Thoracic aorta (tissue), 2 donors: ENCODE measurements around the gene SEMA4D. TPM values are rescaled to one million over a fixed set of nuclear protein-coding genes. Genes with fewer than 3 reads are reported as not detected.

Experiments
- ATAC-seq: fragments of 150-250 bp; one replicate; pipeline ENCODE4 v1.8.0; 2017; ENCODE audit warnings: low read depth; ENCODE audit not compliant: insufficient number of reproducible peaks, low FRiP score
- DNase-seq: peaks from one replicate; pipeline ENCODE4 v3.0.0-alpha.2; 2020; ENCODE audit warnings: low spot score
- H3K27ac ChIP-seq, 2 donors: fragments of 200-600 bp; sonication (generic); 1 replicate in 1 of 2; 2 replicates in 1 of 2; pipeline ENCODE4 v1.5.1; 2016; ENCODE audit warnings: mild to moderate bottlenecking in 2 of 2, moderate library complexity in 2 of 2
- H3K27me3 ChIP-seq: fragments of 200-600 bp; sonication (generic); replicated peaks from 2 replicates; pipeline ENCODE4 v1.6.0; 2016; ENCODE audit warnings: mild to moderate bottlenecking; ENCODE audit not compliant: insufficient read depth
- H3K36me3 ChIP-seq: fragments of 200-600 bp; sonication (generic); one replicate; pipeline ENCODE4 v1.5.1; 2016
- H3K4me1 ChIP-seq, 2 donors: fragments of 200-600 bp; sonication (generic); 1 replicate in 1 of 2; 2 replicates in 1 of 2; pipeline versions ENCODE4 v1.5.1 to v1.6.0; 2016; ENCODE audit warnings: low read depth in 2 of 2, mild to moderate bottlenecking in 1 of 2; ENCODE audit not compliant: control insufficient read depth in 1 of 2
- H3K4me3 ChIP-seq: fragments of 200-600 bp; sonication (generic); 2 replicates; pipeline ENCODE4 v1.5.1; 2016; ENCODE audit warnings: mild to moderate bottlenecking
- H3K9me3 ChIP-seq: fragments of 200-600 bp; sonication (generic); 2 replicates; pipeline ENCODE4 v1.5.1; 2016
- total RNA-seq, 2 donors: library from RNA; depleted of rRNA; stranded (reverse); fragments of >200 nt; gene quantifications; one replicate each; pipeline versions ENCODE4 v1.1.0 to v1.2.3, GENCODE V29; 2016
- TF ChIP-seq, protein P1 (sequence below): fragments of 200-600 bp; sonication (generic); IDR thresholded peaks from one replicate; pipeline ENCODE4 v1.5.1; 2019; ENCODE audit warnings: antibody characterized with exemption

Gene SEMA4D
- total RNA-seq, 2 donors from 2014 or later = 16.9 to 20.2 TPM

GRCh38 chr9:89438194-89438593 is 59.7 kb downstream of the SEMA4D start:
- DNase-seq = no peak
- TF ChIP-seq, protein P1, sequence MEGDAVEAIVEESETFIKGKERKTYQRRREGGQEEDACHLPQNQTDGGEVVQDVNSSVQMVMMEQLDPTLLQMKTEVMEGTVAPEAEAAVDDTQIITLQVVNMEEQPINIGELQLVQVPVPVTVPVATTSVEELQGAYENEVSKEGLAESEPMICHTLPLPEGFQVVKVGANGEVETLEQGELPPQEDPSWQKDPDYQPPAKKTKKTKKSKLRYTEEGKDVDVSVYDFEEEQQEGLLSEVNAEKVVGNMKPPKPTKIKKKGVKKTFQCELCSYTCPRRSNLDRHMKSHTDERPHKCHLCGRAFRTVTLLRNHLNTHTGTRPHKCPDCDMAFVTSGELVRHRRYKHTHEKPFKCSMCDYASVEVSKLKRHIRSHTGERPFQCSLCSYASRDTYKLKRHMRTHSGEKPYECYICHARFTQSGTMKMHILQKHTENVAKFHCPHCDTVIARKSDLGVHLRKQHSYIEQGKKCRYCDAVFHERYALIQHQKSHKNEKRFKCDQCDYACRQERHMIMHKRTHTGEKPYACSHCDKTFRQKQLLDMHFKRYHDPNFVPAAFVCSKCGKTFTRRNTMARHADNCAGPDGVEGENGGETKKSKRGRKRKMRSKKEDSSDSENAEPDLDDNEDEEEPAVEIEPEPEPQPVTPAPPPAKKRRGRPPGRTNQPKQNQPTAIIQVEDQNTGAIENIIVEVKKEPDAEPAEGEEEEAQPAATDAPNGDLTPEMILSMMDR = no peak
- H3K27ac ChIP-seq = no peak overlapping the region

GRCh38 chr9:89437772-89438171 is 60.1 kb downstream of the SEMA4D start:
- ATAC-seq (no peak), DNase-seq (no peak)
- no peaks in the 10 kb centered on the region for H3K9me3 ChIP-seq
- no peak overlapping the region for H3K4me3 ChIP-seq
- H3K27ac ChIP-seq = no peak overlapping the region
- peaks cover 0 to 4% of the 10 kb centered on the region in 2 donors for H3K4me1 ChIP-seq
- no peaks in the 10 kb centered on the region for H3K27me3 ChIP-seq
- TF ChIP-seq, protein P1 = no peak
- H3K36me3 ChIP-seq = no peaks in the 10 kb centered on the region

More at GRCh38 chr9:89438194-89438593, 59.7 kb downstream of the SEMA4D start:
- Histone ChIP-seq H3K4me1 (peaks cover 0 to 4% of the 10 kb centered on the region in 2 donors), H3K4me3 (no peak overlapping the region), H3K27me3 (no peaks in the 10 kb centered on the region), H3K9me3 (no peaks in the 10 kb centered on the region), H3K36me3 (no peaks in the 10 kb centered on the region)
- ATAC-seq = no peak

DNA sequence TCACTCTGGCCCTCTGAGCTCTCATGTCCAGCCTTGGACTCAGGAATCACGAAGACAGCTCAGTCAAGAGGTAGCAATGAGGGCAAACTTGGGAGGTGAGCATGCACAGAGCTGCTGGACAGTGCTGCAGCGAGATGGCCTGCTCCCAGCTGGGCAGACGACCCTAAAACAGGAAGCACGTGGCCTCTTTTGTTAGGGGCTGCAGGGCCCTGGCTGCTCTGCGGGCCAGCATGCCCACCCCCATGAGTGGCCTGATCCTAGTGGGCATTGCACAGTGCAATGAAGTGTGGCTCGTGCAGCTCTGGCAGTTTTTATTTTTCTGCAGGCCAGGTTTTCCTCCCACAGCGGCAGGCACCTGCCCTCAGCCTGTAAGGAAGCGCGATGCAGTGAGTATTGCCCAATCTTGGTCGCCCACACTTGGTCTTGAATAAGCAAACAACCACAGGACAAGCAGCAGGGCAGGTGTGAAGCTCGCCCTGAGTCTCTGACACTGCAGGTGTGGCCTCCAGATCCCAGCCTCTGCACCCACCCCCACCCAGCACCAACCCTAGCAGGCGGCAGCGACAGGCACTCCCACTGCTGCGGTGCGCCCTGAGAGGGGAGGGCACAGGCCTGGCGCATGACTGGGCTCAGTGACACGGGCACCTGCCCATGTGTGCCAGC is 60.8 kb downstream of the SEMA4D start:
- no peaks in the 10 kb centered on the region for H3K9me3 ChIP-seq
- no peaks in the 10 kb centered on the region for H3K27me3 ChIP-seq
- H3K4me1 ChIP-seq = peaks cover 2 to 5% of the 10 kb centered on the region in 2 donors
- ATAC-seq = no peak
- no peak overlapping the region for H3K4me3 ChIP-seq
- DNase-seq = no peak
- no peaks in the 10 kb centered on the region for H3K36me3 ChIP-seq
- TF ChIP-seq, protein P1 = no peak
- H3K27ac ChIP-seq = no peak overlapping the region

DNA sequence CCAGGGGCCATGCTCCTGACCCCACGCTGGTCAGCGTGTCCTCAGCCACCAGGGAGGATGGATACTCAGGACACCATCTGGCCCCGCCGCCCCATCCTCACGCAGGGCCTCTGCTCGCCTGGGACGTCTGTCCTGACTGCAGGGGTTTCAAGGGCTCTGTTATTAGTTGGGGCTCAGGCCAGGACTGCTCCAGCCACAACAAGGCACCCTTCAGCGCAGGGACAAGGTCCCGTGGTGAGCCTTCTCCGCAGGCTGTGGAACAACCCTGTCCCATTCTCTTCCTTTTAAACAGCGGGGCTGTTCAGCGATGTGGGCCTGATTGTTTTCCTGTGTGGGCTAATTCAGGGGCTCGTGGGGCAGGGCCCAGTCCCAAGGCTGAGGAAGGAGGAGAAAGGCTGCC is 61.6 kb downstream of the SEMA4D start:
- peaks cover 0 to 10% of the 10 kb centered on the region in 2 donors for H3K4me1 ChIP-seq
- ATAC-seq = no peak
- H3K27me3 ChIP-seq = no peaks in the 10 kb centered on the region
- H3K9me3 ChIP-seq = no peaks in the 10 kb centered on the region
- TF ChIP-seq, protein P1 = no peak
- DNase-seq = no peak
- H3K27ac ChIP-seq = no peak overlapping the region
- no peak overlapping the region for H3K4me3 ChIP-seq
- no peaks in the 10 kb centered on the region for H3K36me3 ChIP-seq

DNA sequence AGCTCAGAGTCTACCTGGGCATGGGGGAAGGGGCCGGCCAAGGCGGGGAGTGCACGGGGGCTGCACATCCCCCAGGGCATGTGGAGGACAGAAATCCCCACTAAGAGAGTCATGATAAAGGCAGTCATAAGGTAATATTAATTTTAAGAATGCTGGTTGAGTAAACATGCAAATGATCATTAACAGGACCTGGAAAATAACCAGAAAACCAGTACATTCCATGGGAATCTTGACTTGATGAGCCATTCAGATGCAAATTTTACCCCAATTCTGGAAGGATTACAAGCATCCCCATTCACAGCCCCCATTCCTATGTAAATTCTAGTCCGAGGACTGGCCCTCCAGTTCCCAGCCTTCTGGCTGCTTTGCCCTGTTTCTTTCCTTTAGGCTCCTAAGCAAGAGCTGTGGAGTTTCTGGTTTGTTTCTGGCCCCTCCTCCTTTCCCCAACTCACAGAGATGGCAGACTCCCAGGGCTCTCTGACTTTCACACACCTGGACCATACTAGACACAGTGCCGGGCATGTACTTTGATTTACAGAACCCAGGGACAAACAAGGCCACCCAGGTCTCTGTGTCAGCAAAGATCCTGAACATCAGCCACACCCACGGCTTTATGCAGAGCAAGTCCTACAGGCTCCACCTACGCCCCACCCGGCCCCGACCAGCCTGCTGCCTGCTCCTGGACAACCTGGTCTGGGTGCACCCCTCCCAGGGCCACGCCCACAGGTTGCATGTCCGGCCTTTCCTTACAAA is 62.7 kb downstream of the SEMA4D start:
- DNase-seq (no peak), ATAC-seq (no peak)
- Histone ChIP-seq H3K27ac (no peak overlapping the region), H3K36me3 (no peaks in the 10 kb centered on the region), H3K4me1 (peaks cover 0 to 10% of the 10 kb centered on the region in 2 donors), H3K4me3 (no peak overlapping the region), H3K9me3 (no peaks in the 10 kb centered on the region), H3K27me3 (no peaks in the 10 kb centered on the region)
- TF ChIP-seq, protein P1 = no peak
